Spleen (tissue), 7 donors: Measurements from ENCODE around the gene C2orf49.

Source experiments
- CTCF ChIP-seq, 11 experiments: fragments of 200-600 bp in 7 of 11; fragments of 450-650 bp in 4 of 11; sonication (generic) in 4 of 11; IDR thresholded peaks in 8 of 11; conservative IDR thresholded peaks in 3 of 11; 1 replicate in 7 of 11; 2 replicates in 4 of 11; pipeline versions ENCODE4 v1.4.0 to v1.8.0; 2016 to 2021; ENCODE audit warnings: antibody characterized with exemption in 11 of 11, inconsistent platforms in 4 of 11, mild to moderate bottlenecking in 1 of 11
- POLR2AphosphoS5 ChIP-seq, 3 donors: sonication (generic); formaldehyde crosslinking; IDR thresholded peaks; one replicate each; pipeline ENCODE4 v1.5.1; 2017; ENCODE audit warnings: antibody characterized with exemption in 3 of 3
- donor health status: DM: no; HTN: no; CAD: no; lungs with moderate emphysema.
- donor health status: DM: no; HTN: no; CAD: no.
- donor health status: DM: no; HTN: no; CAD: no.

DNA sequence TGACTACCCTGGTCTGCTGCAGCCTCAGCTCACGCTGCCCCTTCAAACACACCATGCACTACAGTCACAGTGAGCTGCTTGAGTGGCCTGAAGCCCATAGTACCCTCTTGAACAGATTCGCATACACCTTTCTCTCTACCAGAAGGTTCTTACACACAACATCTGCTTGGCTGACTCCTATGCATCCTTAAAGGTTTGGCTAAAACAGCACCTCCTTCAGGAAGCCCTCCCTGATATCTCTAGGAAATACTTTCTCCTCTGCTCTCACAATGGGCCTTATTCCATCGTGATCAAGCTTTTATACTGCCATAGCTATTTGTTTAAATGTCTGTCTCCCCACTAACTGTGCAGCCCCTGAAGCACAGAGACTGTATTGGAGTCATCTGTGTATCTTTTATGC is 39.3 kb upstream of the C2orf49 start:
- TF ChIP-seq CTCF (IDR thresholded peaks at IDR 0.05 in 8 of 11, conservative IDR thresholded peaks at IDR 0.05 in 3 of 11) = no peak
- TF ChIP-seq POLR2AphosphoS5 (IDR thresholded peaks at IDR 0.05) = no peak
